Neuron (in vitro differentiated cells): ENCODE measurements around the gene TAS2R9.

Experiments
- H2AFZ ChIP-seq: one replicate; pipeline ENCODE4 v1.6.1; 2013; ENCODE audit warnings: low read depth, mild to moderate bottlenecking, inconsistent platforms, low read length, moderate library complexity
- H3K27me3 ChIP-seq: one replicate; pipeline ENCODE4 v1.6.1; 2013; ENCODE audit warnings: low read length; ENCODE audit not compliant: insufficient read depth
- H3K36me3 ChIP-seq: one replicate; pipeline ENCODE4 v1.6.1; 2013; ENCODE audit warnings: low read length; ENCODE audit not compliant: insufficient read depth
- H3K4me1 ChIP-seq: one replicate; pipeline ENCODE4 v1.6.1; 2013; ENCODE audit warnings: low read length; ENCODE audit not compliant: insufficient read depth
- H3K4me3 ChIP-seq: 2 replicates; pipeline ENCODE4 v1.5.1; 2013; ENCODE audit warnings: mild to moderate bottlenecking, low read length, moderate library complexity
- H3K9me3 ChIP-seq: one replicate; pipeline ENCODE4 v1.6.1; 2013; ENCODE audit warnings: low read length

TAS2R9 gene, protein sequence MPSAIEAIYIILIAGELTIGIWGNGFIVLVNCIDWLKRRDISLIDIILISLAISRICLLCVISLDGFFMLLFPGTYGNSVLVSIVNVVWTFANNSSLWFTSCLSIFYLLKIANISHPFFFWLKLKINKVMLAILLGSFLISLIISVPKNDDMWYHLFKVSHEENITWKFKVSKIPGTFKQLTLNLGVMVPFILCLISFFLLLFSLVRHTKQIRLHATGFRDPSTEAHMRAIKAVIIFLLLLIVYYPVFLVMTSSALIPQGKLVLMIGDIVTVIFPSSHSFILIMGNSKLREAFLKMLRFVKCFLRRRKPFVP

DNA sequence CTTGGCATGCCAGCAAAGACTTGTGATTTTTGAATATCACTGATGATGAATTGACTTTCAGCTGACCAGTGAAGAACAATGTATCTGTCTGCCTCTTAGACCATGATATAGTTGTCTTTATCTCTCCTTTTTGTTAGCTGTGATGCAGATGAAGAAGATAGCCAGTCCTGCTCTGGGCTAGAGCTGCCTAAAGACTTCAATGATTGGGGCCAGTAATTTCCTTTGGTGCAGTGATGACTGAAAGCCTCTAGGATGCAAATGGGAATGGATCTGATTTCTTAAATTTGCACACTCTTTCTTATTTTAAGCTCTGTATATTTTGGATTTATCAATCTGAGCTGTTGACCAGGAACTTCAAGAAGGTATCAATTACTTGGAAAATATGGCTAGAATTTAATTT is at the start of gene TAS2R9:
Gene TAS2R9 (minus strand): TSS at position 101 of the 400 bp plus-strand sequence. CDS start 93 bp downstream, at position 8.
- no peak within 1 kb of the TSS for H2AFZ ChIP-seq
- H3K9me3 ChIP-seq, result no peaks in the 10 kb centered on the region
- H3K27me3 ChIP-seq, result no peaks in the 10 kb centered on the region
- no peak within 1 kb of the TSS for H3K4me3 ChIP-seq
- peaks cover 10% of the 10 kb centered on the region for H3K4me1 ChIP-seq
- H3K36me3 ChIP-seq, result no peaks in the 10 kb centered on the region

DNA sequence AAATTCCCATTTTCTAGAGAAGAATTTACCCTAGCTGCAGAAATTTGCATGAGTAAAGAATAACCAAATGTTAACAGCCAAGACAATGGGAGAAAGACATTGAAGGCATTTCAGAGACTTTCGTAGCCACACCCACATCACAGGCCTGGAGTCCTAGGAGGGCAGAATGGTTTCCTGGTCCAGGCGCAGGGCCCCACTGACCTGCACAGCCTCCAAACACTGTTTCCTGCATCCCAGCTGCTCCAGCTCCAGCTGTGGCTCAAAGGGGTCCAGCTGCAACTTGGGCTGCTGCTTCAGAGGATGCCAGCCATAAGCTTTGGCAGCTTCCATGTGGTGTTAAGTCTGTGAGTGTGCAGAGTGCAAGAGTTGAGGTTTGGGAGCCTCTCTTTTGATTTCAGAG is 45.8 kb upstream of the TAS2R9 start:
- peaks cover 25% of the 10 kb centered on the region for H3K9me3 ChIP-seq
- no peaks in the 10 kb centered on the region for H3K36me3 ChIP-seq
- no peaks in the 10 kb centered on the region for H3K4me1 ChIP-seq
- H3K27me3 ChIP-seq, result no peaks in the 10 kb centered on the region
- no peak overlapping the region for H2AFZ ChIP-seq
- no peak overlapping the region for H3K4me3 ChIP-seq

- Histone ChIP-seq H2AFZ (no peak overlapping the region), H3K4me1 (no peaks in the 10 kb centered on the region), H3K4me3 (no peak overlapping the region), H3K9me3 (peaks cover 22% of the 10 kb centered on the region), H3K27me3 (no peaks in the 10 kb centered on the region), H3K36me3 (no peaks in the 10 kb centered on the region)
Measured at GRCh38 chr12:10853776-10854175, 43.8 kb upstream of the TAS2R9 start.

DNA sequence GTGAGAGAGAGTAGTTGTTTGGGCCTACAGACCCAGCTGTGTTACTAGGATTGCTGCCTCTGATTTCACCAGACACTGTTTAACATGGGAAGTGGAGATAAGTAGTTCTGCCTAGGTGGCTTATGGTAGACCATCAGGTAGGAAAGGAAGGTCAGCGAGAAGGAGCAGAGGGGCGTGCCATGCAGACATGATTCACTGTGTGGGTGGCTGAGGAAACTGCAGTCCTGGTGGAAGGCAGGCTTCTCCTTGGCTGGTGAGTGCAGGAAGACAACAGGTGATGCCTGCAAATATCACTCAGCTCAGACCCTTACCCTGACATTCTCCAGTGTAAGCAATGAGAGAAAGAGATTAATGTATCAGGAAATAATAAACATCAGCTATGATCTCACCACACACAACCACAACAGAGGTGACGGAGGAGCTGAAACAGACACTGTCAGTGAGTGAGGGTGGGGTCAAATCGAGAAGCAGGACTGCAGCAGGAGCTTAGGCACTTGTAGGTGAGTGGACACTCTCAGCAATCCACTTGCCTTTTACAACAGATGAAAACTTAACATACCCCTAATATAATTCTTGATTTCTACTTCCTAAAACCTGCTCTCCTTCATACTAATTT is 41.4 kb upstream of the TAS2R9 start:
- H3K4me1 ChIP-seq, result no peaks in the 10 kb centered on the region
- H3K36me3 ChIP-seq, result peaks cover 7% of the 10 kb centered on the region
- no peak overlapping the region for H3K4me3 ChIP-seq
- H3K27me3 ChIP-seq, result no peaks in the 10 kb centered on the region
- H2AFZ ChIP-seq, result no peak overlapping the region
- peaks cover 12% of the 10 kb centered on the region for H3K9me3 ChIP-seq

- H3K27me3 ChIP-seq, result no peaks in the 10 kb centered on the region
- no peak within 1 kb of the TSS for H2AFZ ChIP-seq
- peaks cover 5% of the 10 kb centered on the region for H3K9me3 ChIP-seq
- H3K4me3 ChIP-seq, result no peak within 1 kb of the TSS
- H3K36me3 ChIP-seq, result peaks cover 7% of the 10 kb centered on the region
- H3K4me1 ChIP-seq, result no peaks in the 10 kb centered on the region
Measured at GRCh38 chr12:10849425-10849878, 39.5 kb upstream of the TAS2R9 start, which contains the start of gene PRR4. Gene PRR4 (minus strand): TSS chr12:10849475. CDS start chr12:10849437, 38 bp downstream.

DNA sequence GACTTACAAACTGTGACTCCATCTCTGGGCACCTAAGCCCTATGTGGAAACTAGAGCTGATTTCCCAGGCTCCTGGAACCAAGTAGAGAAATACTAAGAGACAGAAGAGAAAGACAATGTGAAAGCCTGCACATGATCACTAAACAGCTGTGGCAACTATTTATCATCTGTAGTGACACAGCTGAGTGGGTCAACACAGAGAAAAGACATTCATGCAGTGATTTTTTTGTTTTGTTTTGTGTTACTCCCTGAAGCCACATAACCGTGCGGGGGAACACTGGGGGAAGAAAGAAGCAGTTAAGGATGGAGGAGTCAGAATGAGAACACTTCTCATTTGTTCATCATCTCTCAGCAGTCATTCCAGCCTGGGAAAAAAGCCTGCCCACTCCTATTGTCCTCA is 37.8 kb upstream of the TAS2R9 start:
- no peak overlapping the region for H2AFZ ChIP-seq
- H3K9me3 ChIP-seq, result peaks cover 7% of the 10 kb centered on the region
- H3K4me3 ChIP-seq, result no peak overlapping the region
- H3K4me1 ChIP-seq, result no peaks in the 10 kb centered on the region
- no peaks in the 10 kb centered on the region for H3K27me3 ChIP-seq
- peaks cover 9% of the 10 kb centered on the region for H3K36me3 ChIP-seq

DNA sequence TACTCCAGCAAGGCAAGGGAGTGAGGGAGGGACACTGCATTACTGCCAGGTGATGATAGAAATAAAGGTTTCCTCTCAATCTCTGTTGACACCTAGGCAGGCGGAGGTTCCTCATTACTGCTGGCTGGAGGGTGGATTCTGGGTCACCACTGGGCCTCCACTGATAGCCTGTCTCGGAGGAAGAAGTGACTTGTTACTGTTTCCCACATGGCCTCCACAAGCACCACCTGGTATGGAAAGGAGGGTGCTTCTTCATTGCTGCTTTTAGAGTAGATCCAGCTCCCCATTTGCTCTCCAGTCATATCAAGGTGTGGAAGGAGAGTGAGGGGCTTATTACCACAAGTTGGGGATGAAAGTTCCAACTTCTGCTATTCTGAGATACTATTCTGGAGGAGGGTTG is 32.9 kb upstream of the TAS2R9 start:
- Histone ChIP-seq H3K36me3 (peaks cover 12% of the 10 kb centered on the region), H3K9me3 (peaks cover 7% of the 10 kb centered on the region), H3K4me3 (no peak overlapping the region), H2AFZ (no peak overlapping the region), H3K4me1 (no peaks in the 10 kb centered on the region), H3K27me3 (no peaks in the 10 kb centered on the region)

GRCh38 chr12:10838461-10838860 is 28.5 kb upstream of the TAS2R9 start:
- Histone ChIP-seq H3K4me1 (no peaks in the 10 kb centered on the region), H3K9me3 (peaks cover 9% of the 10 kb centered on the region), H3K27me3 (no peaks in the 10 kb centered on the region), H3K36me3 (peaks cover 5% of the 10 kb centered on the region), H2AFZ (no peak overlapping the region), H3K4me3 (no peak overlapping the region)

DNA sequence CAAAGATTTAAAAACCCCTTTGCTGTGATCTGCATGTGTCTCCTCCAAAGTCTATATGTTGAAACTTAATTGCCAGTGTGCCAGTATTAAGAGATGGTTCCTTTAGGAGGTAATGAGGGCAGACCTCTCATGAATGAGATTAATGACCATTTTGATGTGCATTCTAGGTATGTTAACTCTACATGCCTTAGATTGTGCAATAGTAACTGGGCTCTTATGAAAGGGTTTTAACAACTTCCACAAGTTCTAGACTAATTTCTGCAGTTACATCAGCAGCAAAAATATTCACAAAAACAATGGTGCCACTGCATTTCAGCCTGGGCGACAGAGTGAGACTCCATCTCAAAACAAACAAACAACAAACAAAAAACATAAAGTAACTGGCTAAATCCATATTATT is 20.0 kb upstream of the TAS2R9 start:
- no peak overlapping the region for H2AFZ ChIP-seq
- H3K4me3 ChIP-seq, result no peak overlapping the region
- H3K4me1 ChIP-seq, result no peaks in the 10 kb centered on the region
- no peaks in the 10 kb centered on the region for H3K9me3 ChIP-seq
- no peaks in the 10 kb centered on the region for H3K36me3 ChIP-seq
- H3K27me3 ChIP-seq, result no peaks in the 10 kb centered on the region

DNA sequence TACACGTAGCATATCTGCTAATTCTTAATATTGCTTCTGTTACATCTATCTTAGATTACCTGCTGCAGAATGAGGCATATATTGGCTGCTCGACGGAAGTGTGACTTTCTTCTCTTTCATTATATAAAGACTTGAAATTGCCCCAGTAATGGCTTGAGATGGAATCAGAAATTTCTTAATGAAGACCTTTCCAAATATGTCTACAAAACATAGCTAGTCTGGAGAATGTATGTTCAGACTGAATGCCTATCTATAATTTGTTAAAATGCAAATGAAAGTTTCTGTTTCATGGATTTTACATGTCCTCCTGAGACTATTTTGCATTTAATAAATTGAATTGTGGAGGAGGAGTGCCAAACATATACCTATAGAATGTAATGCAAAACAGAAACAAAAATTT is 16.3 kb upstream of the TAS2R9 start, which contains the start of gene TAS2R10:
Gene TAS2R10 (minus strand): TSS at position 101 of the 400 bp plus-strand sequence. CDS start 89 bp downstream, at position 12.
- H3K27me3 ChIP-seq, result no peaks in the 10 kb centered on the region
- H3K4me1 ChIP-seq, result no peaks in the 10 kb centered on the region
- no peaks in the 10 kb centered on the region for H3K9me3 ChIP-seq
- H2AFZ ChIP-seq, result no peak within 1 kb of the TSS
- no peak within 1 kb of the TSS for H3K4me3 ChIP-seq
- no peaks in the 10 kb centered on the region for H3K36me3 ChIP-seq

DNA sequence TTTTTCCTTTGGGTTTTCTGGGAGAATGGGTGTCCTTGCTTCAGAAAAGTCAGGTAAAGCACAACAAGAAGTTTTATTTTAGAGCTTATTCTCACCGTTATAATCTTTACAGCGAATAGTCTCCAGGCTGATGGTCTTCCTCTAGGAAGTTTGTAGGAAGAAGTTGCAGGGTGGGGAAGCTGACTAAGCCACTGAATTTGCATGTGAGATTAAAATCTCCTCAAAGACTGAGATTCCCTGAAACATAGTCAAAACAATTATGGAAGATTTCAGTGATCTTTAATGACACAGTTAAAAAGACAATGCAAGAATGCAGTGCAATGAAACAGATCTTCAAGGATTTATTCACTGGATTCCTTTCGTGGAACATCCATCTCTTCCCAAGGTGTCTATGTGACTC is 15.0 kb upstream of the TAS2R9 start:
- Histone ChIP-seq H2AFZ (no peak overlapping the region), H3K4me1 (no peaks in the 10 kb centered on the region), H3K9me3 (no peaks in the 10 kb centered on the region), H3K4me3 (no peak overlapping the region), H3K27me3 (no peaks in the 10 kb centered on the region), H3K36me3 (no peaks in the 10 kb centered on the region)

- Histone ChIP-seq H3K9me3 (no peaks in the 10 kb centered on the region), H3K36me3 (no peaks in the 10 kb centered on the region), H3K4me3 (no peak overlapping the region), H3K4me1 (peaks cover 10% of the 10 kb centered on the region), H2AFZ (no peak overlapping the region), H3K27me3 (no peaks in the 10 kb centered on the region)
Measured at GRCh38 chr12:10811883-10812536, 2.0 kb upstream of the TAS2R9 start.

- no peaks in the 10 kb centered on the region for H3K36me3 ChIP-seq
- no peaks in the 10 kb centered on the region for H3K9me3 ChIP-seq
- no peaks in the 10 kb centered on the region for H3K27me3 ChIP-seq
- peaks cover 10% of the 10 kb centered on the region for H3K4me1 ChIP-seq
- H2AFZ ChIP-seq, result no peak within 1 kb of the TSS
- no peak within 1 kb of the TSS for H3K4me3 ChIP-seq
Measured at GRCh38 chr12:10807186-10807585, 2.8 kb downstream of the TAS2R9 start, which contains the start of gene TAS2R8. Gene TAS2R8 (minus strand): TSS chr12:10807286. CDS start chr12:10806980, 306 bp downstream.
